Bronchial smooth muscle cell (primary cell): Measurements from ENCODE around the gene SOBP. TPM values are rescaled to one million over a fixed set of nuclear protein-coding genes. Genes with fewer than 3 reads are reported as not detected.

Experiments
- total RNA-seq: library from RNA; depleted of rRNA; stranded (reverse); fragments of >200 nt; gene quantifications from 2 replicates; pipeline ENCODE4 v1.2.1, GENCODE V29; 2014

Gene SOBP
- 3.9 and 6.3 TPM in 2 replicates for total RNA-seq

GRCh38 chr6:107489636-107490565 lies at the start of gene SOBP:
Gene SOBP (plus strand): TSS chr6:107490117. CDS start chr6:107490617, 500 bp downstream.

GRCh38 chr6:107459283-107460082 lies 30.4 kb upstream of the SOBP start, which contains the start of gene PDSS2:
Gene PDSS2 (minus strand): TSS chr6:107459564. CDS start chr6:107459285, 279 bp downstream.

Other genes starting within 250 kb of the SOBP start
- gene PDSS2, start 30.6 kb upstream of the SOBP start, total RNA-seq: 7.1 and 8.8 TPM in 2 replicates